Measurements from ENCODE around the gene FAM20A.
"Not testable (repeated sequence)": the region's sequence is repeated elsewhere in the genome, so short reads cannot be mapped to it uniquely, and the experiment has no call there.

The FAM20A gene

GRCh38 chr17:68592682-68593641 is 8.2 kb downstream of the FAM20A start:
- DNase-seq (ENCODE audit: low read depth, low spot score), result no peak
- no peak overlapping the region for H3K27ac ChIP-seq

GRCh38 chr17:68592009-68592408 is 9.2 kb downstream of the FAM20A start:
- H3K27ac ChIP-seq, result no peak overlapping the region
- no peak for DNase-seq (ENCODE audit: low read depth, low spot score)

- no peak for DNase-seq (ENCODE audit: low read depth, low spot score)
- H3K27ac ChIP-seq, result no peak overlapping the region
These were observed 9.6 kb downstream of the FAM20A start for GRCh38 chr17:68591583-68591982.

GRCh38 chr17:68589086-68589485 is 12.1 kb downstream of the FAM20A start:
- no peak for DNase-seq (ENCODE audit: low read depth, low spot score)
- no peak overlapping the region for H3K27ac ChIP-seq

- DNase-seq (ENCODE audit: low read depth, low spot score), result no peak
- H3K27ac ChIP-seq, result no peak overlapping the region
These were observed 12.8 kb downstream of the FAM20A start for GRCh38 chr17:68588362-68588761.

GRCh38 chr17:68587847-68588246 is 13.3 kb downstream of the FAM20A start:
- no peak for DNase-seq (ENCODE audit: low read depth, low spot score)

GRCh38 chr17:68587026-68587425 is 14.1 kb downstream of the FAM20A start:
- DNase-seq (ENCODE audit: low read depth, low spot score), result no peak
- no peak overlapping the region for H3K27ac ChIP-seq

More at GRCh38 chr17:68587847-68588246, 13.3 kb downstream of the FAM20A start:
- no peak overlapping the region for H3K27ac ChIP-seq

- H3K27ac ChIP-seq, result no peak overlapping the region
- no peak for DNase-seq (ENCODE audit: low read depth, low spot score)
These were observed 15.5 kb downstream of the FAM20A start for GRCh38 chr17:68585643-68586042.

GRCh38 chr17:68584581-68585303 is 16.4 kb downstream of the FAM20A start:
- no peak for DNase-seq (ENCODE audit: low read depth, low spot score)
- H3K27ac ChIP-seq, result no peak overlapping the region

- not testable (repeated sequence) for DNase-seq (ENCODE audit: low read depth, low spot score); H3K27ac ChIP-seq
These were observed 18.3 kb downstream of the FAM20A start for GRCh38 chr17:68582867-68583266.

- no peak for DNase-seq (ENCODE audit: low read depth, low spot score)
- H3K27ac ChIP-seq, result no peak overlapping the region
These were observed 19.1 kb downstream of the FAM20A start for GRCh38 chr17:68581863-68582645.

GRCh38 chr17:68580236-68580770 is 20.9 kb downstream of the FAM20A start:
- no peak for DNase-seq (ENCODE audit: low read depth, low spot score)
- no peak overlapping the region for H3K27ac ChIP-seq

- DNase-seq (ENCODE audit: low read depth, low spot score), result no peak
- no peak overlapping the region for H3K27ac ChIP-seq
These were observed 21.8 kb downstream of the FAM20A start for GRCh38 chr17:68579194-68579927.

- no peak overlapping the region for H3K27ac ChIP-seq
- DNase-seq (ENCODE audit: low read depth, low spot score), result no peak
These were observed 22.9 kb downstream of the FAM20A start for GRCh38 chr17:68578236-68578635.

- no peak for DNase-seq (ENCODE audit: low read depth, low spot score)
- H3K27ac ChIP-seq, result no peak overlapping the region
These were observed 23.7 kb downstream of the FAM20A start for GRCh38 chr17:68577497-68577821.

- H3K27ac ChIP-seq, result no peak overlapping the region
- DNase-seq (ENCODE audit: low read depth, low spot score), result no peak
These were observed 24.2 kb downstream of the FAM20A start for GRCh38 chr17:68576811-68577496.

GRCh38 chr17:68576137-68576536 is 25.0 kb downstream of the FAM20A start:
- no peak overlapping the region for H3K27ac ChIP-seq
- no peak for DNase-seq (ENCODE audit: low read depth, low spot score)

GRCh38 chr17:68573338-68573737 is 27.8 kb downstream of the FAM20A start:
- no peak overlapping the region for H3K27ac ChIP-seq
- no peak for DNase-seq (ENCODE audit: low read depth, low spot score)

- no peak overlapping the region for H3K27ac ChIP-seq
- DNase-seq (ENCODE audit: low read depth, low spot score), result no peak
These were observed 28.9 kb downstream of the FAM20A start for GRCh38 chr17:68572138-68572842.

Measured in epithelial cell of prostate (primary cell).